ENCODE data around the gene IL36RN. TPM values are rescaled to one million over a fixed set of nuclear protein-coding genes. Genes with fewer than 3 reads are reported as not detected.

Gene IL36RN
- total RNA-seq, 1 donor: not detected

DNA sequence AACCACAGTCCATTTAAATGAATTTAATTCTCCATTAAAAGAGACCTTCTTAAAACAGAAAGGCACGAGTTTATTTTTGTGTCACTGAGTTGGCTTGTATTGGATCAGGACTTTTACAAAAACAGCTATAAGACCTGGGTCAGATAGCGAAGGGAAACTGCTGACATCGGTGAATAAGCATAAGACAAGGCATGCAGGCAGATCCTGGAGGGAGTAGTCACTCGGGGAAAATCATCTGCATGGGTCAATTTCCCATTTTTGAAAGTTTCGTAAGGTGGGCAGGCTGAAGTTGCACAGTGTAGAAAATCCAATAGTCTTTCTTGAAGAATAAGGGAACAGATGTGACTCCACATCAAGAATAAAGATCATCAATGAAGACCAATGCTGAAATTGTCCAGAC, 19.3 kb upstream of the IL36RN start:
- TF ChIP-seq, protein P1, sequence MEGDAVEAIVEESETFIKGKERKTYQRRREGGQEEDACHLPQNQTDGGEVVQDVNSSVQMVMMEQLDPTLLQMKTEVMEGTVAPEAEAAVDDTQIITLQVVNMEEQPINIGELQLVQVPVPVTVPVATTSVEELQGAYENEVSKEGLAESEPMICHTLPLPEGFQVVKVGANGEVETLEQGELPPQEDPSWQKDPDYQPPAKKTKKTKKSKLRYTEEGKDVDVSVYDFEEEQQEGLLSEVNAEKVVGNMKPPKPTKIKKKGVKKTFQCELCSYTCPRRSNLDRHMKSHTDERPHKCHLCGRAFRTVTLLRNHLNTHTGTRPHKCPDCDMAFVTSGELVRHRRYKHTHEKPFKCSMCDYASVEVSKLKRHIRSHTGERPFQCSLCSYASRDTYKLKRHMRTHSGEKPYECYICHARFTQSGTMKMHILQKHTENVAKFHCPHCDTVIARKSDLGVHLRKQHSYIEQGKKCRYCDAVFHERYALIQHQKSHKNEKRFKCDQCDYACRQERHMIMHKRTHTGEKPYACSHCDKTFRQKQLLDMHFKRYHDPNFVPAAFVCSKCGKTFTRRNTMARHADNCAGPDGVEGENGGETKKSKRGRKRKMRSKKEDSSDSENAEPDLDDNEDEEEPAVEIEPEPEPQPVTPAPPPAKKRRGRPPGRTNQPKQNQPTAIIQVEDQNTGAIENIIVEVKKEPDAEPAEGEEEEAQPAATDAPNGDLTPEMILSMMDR (IDR thresholded peaks at IDR 0.05; ENCODE audit: insufficient read depth, low read depth, low read length): no peak
- no peak overlapping the region for H3K4me3 ChIP-seq (ENCODE audit: low read depth, low read length)
- DNase-seq (ENCODE audit: low read depth): no peak

DNA sequence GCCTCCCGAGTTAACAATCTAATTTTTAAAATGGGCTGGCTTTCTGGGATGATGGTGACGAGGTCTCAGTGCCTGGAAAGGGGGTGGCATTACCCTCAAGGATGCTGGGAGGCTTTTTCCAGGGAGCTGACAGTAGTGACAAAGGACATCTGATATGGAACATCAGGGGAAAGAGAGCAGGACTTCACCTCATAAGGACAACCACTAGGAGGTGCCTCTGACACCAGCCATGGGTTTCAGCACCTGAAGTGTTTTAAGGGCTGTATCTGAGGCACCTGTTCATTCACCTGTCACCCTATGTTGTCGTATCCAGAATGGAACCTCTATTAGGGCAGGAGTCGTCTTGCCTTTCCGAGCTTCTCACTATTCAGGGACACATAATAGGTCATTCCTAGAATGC, 17.1 kb upstream of the IL36RN start:
- no peak overlapping the region for H3K4me3 ChIP-seq (ENCODE audit: low read depth, low read length)
- no peak for DNase-seq (ENCODE audit: low read depth)
- TF ChIP-seq, protein P1 (IDR thresholded peaks at IDR 0.05; ENCODE audit: insufficient read depth, low read depth, low read length): no peak

DNA sequence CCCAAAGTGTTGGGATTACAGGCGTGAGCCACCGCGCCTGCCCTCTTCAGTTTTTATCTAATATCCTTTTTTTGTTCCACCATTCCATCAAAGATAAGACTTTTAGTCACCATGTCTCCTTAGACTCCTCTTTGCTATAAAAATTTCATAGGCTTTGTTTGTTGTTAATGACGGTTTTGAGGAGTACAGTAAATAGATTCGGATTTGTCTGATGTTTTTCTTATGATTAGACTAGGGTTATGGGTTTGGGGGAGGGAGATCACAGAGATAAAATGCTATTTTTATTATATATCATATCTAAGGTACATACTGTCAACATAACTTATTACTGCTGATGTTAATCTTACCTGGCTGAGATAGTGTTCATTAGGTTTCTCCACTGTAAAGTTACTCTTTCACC, 12.5 kb upstream of the IL36RN start:
- TF ChIP-seq, protein P1 (IDR thresholded peaks at IDR 0.05; ENCODE audit: insufficient read depth, low read depth, low read length): no peak
- no peak overlapping the region for H3K4me3 ChIP-seq (ENCODE audit: low read depth, low read length)
- no peak for DNase-seq (ENCODE audit: low read depth)

DNA sequence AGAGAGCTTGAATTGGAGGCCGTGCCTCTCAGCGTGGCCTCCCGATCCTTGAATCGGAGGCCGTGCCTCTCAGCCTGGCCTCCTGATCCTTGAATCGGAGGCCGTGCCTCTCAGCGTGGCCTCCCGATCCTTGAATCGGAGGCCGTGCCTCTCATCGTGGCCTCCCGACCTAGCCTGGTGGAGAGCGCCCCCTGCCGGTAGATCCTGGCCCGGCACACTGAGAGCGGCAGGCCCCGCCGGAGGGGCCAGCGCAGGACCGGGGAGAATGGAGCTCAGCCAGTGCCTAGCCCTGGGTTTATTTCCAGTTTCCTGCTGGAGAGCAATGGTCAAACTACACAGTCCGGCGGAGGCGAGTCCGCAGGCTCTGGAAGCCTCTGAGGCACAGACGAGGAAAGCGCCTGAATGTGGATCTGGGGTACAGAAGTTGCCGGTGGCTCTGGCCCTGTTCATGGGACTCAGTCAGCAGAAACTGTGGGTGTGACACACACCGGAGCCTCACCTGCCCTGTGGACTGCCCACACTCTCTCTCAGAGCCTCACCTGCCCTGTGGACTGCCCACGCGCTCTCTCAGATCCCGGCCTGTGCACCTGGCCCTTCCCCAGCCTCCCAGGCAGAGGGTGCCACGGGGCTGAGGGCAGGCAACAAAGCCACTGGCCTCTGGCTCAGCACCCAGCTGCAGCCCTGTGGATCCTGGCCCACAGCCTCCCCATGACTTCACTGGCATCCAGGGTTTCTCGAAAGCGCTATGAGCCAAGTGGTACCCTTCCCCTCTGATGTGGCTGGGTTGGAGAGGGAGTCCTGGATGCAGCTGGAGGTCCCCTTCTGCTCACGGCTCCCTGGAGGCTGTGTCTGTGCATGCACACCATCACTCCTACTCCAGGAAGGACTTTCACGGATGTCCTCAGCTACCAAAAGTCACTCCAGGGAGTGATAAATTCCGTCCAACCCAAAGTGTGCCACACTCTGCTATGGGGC, 7.8 kb upstream of the IL36RN start:
- no peak overlapping the region for H3K4me3 ChIP-seq (ENCODE audit: low read depth, low read length)
- no peak for DNase-seq (ENCODE audit: low read depth)
- TF ChIP-seq, protein P1 (IDR thresholded peaks at IDR 0.05; ENCODE audit: insufficient read depth, low read depth, low read length): no peak

DNA sequence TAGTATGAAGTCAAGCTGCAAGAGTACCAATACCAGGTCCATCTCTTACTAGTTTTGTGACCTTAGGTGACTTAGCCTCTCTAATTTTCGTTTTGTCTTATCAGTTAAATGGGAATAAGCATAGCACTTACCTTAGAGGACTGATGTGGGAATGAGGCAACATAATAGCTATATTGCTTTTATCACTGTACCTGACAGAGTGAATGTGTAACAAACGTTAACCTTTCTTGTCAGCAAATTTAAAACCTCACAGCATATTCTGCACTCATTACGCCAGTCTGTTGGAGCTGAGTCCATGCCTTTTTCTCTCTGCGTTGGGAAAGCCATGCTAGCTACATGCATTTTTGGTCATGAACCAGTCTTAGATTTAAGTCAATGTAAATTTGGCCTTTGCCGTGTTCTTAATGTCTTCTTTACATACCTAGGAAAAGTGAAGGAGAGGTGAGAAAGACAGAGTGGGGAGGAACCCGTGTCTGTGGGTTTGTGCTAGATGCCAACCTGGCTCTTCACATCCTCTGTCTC, 6.5 kb upstream of the IL36RN start, which contains the start of gene IL36B:
Gene IL36B, minus strand, starts transcription at position 472 of the 522 bp plus-strand sequence.
- no peak within 1 kb of the TSS for H3K4me3 ChIP-seq (ENCODE audit: low read depth, low read length)
- no peak for DNase-seq (ENCODE audit: low read depth)
- TF ChIP-seq, protein P1 (IDR thresholded peaks at IDR 0.05; ENCODE audit: insufficient read depth, low read depth, low read length): no peak

DNA sequence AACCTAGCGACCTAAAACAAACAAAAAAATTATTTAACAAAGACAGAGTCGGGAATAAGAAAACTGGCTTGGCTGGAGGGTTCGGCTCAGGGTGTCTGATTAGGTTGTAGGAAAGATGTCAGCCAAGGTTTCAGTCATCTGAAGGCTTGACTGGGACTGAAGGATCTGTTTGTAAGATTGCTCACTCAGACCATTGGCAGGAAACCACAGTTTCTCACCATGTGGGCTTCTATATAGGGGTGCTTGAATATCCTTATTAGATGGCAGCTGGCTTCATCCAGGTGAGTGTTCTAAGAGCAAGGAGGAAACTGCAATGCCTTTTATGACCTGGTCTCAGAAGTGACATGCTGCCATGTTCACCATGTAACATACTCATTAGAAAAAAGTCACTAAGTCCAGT, 5.3 kb upstream of the IL36RN start:
- no peak overlapping the region for H3K4me3 ChIP-seq (ENCODE audit: low read depth, low read length)
- DNase-seq (ENCODE audit: low read depth): no peak
- TF ChIP-seq, protein P1 (IDR thresholded peaks at IDR 0.05; ENCODE audit: insufficient read depth, low read depth, low read length): no peak

Data from fibroblast of villous mesenchyme (primary cell).